ENCODE data around the gene CCDC54. TPM values are rescaled to one million over a fixed set of nuclear protein-coding genes. Genes with fewer than 3 reads are reported as not detected.

Gene CCDC54
- total RNA-seq, 1 experiment from 2014 or later: not detected

DNA sequence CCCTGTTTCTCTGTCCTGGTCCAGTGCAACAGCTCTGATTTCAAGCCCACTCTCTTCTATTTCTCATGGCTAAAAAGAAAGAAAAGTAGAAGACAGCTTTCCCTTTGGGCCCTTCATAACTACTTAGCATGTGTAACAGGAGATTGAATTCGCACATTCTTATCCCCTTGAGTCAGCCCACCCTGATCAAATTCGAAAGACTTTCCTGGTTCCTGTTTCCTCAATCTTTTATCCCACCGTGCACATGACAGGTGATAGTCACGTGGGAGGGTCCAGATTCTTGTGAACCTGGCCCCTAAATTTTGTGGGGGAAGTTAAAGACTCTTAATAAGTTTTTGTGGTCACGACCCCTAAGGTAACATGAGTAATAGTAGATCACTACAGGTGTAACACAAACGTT, 4.7 kb upstream of the CCDC54 start:
- peaks cover 10% of the 10 kb centered on the region for H3K4me1 Mint-ChIP-seq (ENCODE audit: insufficient read depth, unreplicated experiment)

GRCh38 chr3:107373896-107374295, 3.3 kb upstream of the CCDC54 start:
- H3K27me3 Mint-ChIP-seq (ENCODE audit: insufficient read depth, unreplicated experiment): no peaks in the 10 kb centered on the region
- ChIA-PET CTCF (no interaction called here), POLR2A (interaction anchor here (1.1 kb wide), 1 partner anchor 9 kb away, joined by 4 read pairs; no protein-coding TSS in a partner anchor)
- DNase-seq (ENCODE audit: unreplicated experiment): no peak
- no TSS peak for BruUV-seq (replicated peaks)
- H3K4me1 Mint-ChIP-seq (ENCODE audit: insufficient read depth, unreplicated experiment): no peaks in the 10 kb centered on the region
- no peak for TF ChIP-seq CTCF (IDR thresholded peaks at IDR 0.05; ENCODE audit: unreplicated experiment)
- H3K36me3 Mint-ChIP-seq (ENCODE audit: insufficient read depth, unreplicated experiment): no peaks in the 10 kb centered on the region
- intact Hi-C loops (cut with micrococcal nuclease): no loop called here
- H3K27ac Mint-ChIP-seq (ENCODE audit: low read depth, unreplicated experiment): no peak overlapping the region
- H3K4me3 Mint-ChIP-seq (ENCODE audit: unreplicated experiment): no peak overlapping the region
- no peaks in the 10 kb centered on the region for H3K9me3 Mint-ChIP-seq (ENCODE audit: unreplicated experiment)

More for the DNA sequence above, 4.7 kb upstream of the CCDC54 start:
- ChIA-PET CTCF (no interaction called here), POLR2A (no interaction called here)
- H3K27ac Mint-ChIP-seq (ENCODE audit: low read depth, unreplicated experiment): no peak overlapping the region
- H3K36me3 Mint-ChIP-seq (ENCODE audit: insufficient read depth, unreplicated experiment): no peaks in the 10 kb centered on the region
- DNase-seq (ENCODE audit: unreplicated experiment): no peak
- intact Hi-C loops (cut with micrococcal nuclease): no loop called here
- no TSS peak for BruUV-seq (replicated peaks)
- H3K27me3 Mint-ChIP-seq (ENCODE audit: insufficient read depth, unreplicated experiment): no peaks in the 10 kb centered on the region
- no peak overlapping the region for H3K4me3 Mint-ChIP-seq (ENCODE audit: unreplicated experiment)
- no peaks in the 10 kb centered on the region for H3K9me3 Mint-ChIP-seq (ENCODE audit: unreplicated experiment)
- no peak for TF ChIP-seq CTCF (IDR thresholded peaks at IDR 0.05; ENCODE audit: unreplicated experiment)

- no peak for DNase-seq (ENCODE audit: unreplicated experiment)
- POLR2A ChIA-PET: interaction anchor here (0.6 kb wide), 1 partner anchor 63 kb away, joined by 3 read pairs; no protein-coding TSS in a partner anchor
- Mint-ChIP-seq H3K27ac (ENCODE audit: low read depth, unreplicated experiment) (no peak overlapping the region), H3K4me1 (ENCODE audit: insufficient read depth, unreplicated experiment) (no peaks in the 10 kb centered on the region), H3K4me3 (ENCODE audit: unreplicated experiment) (no peak overlapping the region), H3K27me3 (ENCODE audit: insufficient read depth, unreplicated experiment) (no peaks in the 10 kb centered on the region), H3K36me3 (ENCODE audit: insufficient read depth, unreplicated experiment) (no peaks in the 10 kb centered on the region), H3K9me3 (ENCODE audit: unreplicated experiment) (no peaks in the 10 kb centered on the region)
- intact Hi-C loops (cut with micrococcal nuclease): no loop called here
- TF ChIP-seq CTCF (IDR thresholded peaks at IDR 0.05; ENCODE audit: unreplicated experiment): no peak
- no TSS peak for BruUV-seq (replicated peaks)
- CTCF ChIA-PET: no interaction called here
Measured at GRCh38 chr3:107375682-107376081, 1.6 kb upstream of the CCDC54 start.

DNA sequence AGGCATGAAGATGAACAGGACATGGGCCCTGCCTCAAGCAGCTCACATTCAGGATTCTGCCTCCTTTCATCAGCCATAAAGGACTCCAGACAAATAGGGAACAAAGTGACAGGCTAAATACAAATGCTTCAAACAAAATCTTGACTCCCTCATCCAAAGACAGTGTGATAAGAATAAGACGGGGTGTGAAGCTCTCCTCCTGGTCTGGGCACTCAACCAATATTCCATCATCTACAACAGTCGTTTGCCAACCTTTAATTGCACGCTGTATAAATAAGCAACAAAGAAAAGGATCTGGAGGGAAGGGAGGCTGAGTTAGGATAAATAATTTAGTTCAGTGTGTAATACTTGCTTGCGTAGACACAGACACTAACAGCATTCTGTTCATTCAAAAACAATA, 5.4 kb downstream of the CCDC54 start:
- POLR2A ChIA-PET: interaction anchor here (1.4 to 1.5 kb wide), 2 partner anchors 8 to 10 kb away, joined by 3 to 4 read pairs; no protein-coding TSS in a partner anchor
- Mint-ChIP-seq H3K27me3 (ENCODE audit: insufficient read depth, unreplicated experiment) (no peaks in the 10 kb centered on the region), H3K4me1 (ENCODE audit: insufficient read depth, unreplicated experiment) (no peaks in the 10 kb centered on the region), H3K27ac (ENCODE audit: low read depth, unreplicated experiment) (no peak overlapping the region), H3K36me3 (ENCODE audit: insufficient read depth, unreplicated experiment) (no peaks in the 10 kb centered on the region), H3K9me3 (ENCODE audit: unreplicated experiment) (no peaks in the 10 kb centered on the region), H3K4me3 (ENCODE audit: unreplicated experiment) (no peak overlapping the region)
- no peak for DNase-seq (ENCODE audit: unreplicated experiment)
- BruUV-seq (replicated peaks): no TSS peak
- CTCF ChIA-PET: no interaction called here
- intact Hi-C loops (cut with micrococcal nuclease): no loop called here
- no peak for TF ChIP-seq CTCF (IDR thresholded peaks at IDR 0.05; ENCODE audit: unreplicated experiment)
